DMS53 treated with DMSO at 0.1 percent for 48 hours (cell line): ENCODE results near the gene GIPR.
"Not testable (repeated sequence)": the region's sequence is repeated elsewhere in the genome, so short reads cannot be mapped to it uniquely, and the experiment has no call there.

Experiments used
- DNase-seq: peaks from one replicate; lab custom pipeline; 2025; ENCODE audit not compliant: unreplicated experiment; lab: John Stamatoyannopoulos, UW

The GIPR gene

GRCh38 chr19:45645631-45646344 lies 22.2 kb upstream of the GIPR start:
- DNase-seq: peak; percentile 74

GRCh38 chr19:45646345-45646698 lies 21.7 kb upstream of the GIPR start:
- DNase-seq: no peak

- no peak for DNase-seq
Observed at GRCh38 chr19:45650722-45651121, 17.3 kb upstream of the GIPR start.

- no peak for DNase-seq
Observed at GRCh38 chr19:45653634-45654033, 14.4 kb upstream of the GIPR start.

- no peak for DNase-seq
Observed at GRCh38 chr19:45655073-45655472, 12.9 kb upstream of the GIPR start.

GRCh38 chr19:45657520-45658167 lies 10.4 kb upstream of the GIPR start:
- DNase-seq: no peak

GRCh38 chr19:45659096-45659729 lies 8.8 kb upstream of the GIPR start:
- DNase-seq: no peak

GRCh38 chr19:45660636-45661035 lies 7.4 kb upstream of the GIPR start:
- no peak for DNase-seq

GRCh38 chr19:45663800-45664199 lies 4.2 kb upstream of the GIPR start:
- no peak for DNase-seq

GRCh38 chr19:45664575-45664974 lies 3.4 kb upstream of the GIPR start:
- no peak for DNase-seq

GRCh38 chr19:45668342-45668871 lies 386 bp downstream of the GIPR start:
- no peak for DNase-seq

- no peak for DNase-seq
Observed at GRCh38 chr19:45670670-45671453, 2.8 kb downstream of the GIPR start.

GRCh38 chr19:45674946-45675345 lies 6.9 kb downstream of the GIPR start:
- DNase-seq: peak; percentile 4

GRCh38 chr19:45676851-45677263 lies 8.8 kb downstream of the GIPR start:
- DNase-seq: peak; percentile 43

- DNase-seq: peak; percentile 87
Observed at GRCh38 chr19:45677351-45678230, 9.6 kb downstream of the GIPR start.

- peak; percentile 88 for DNase-seq
Observed at GRCh38 chr19:45681391-45682015, 13.5 kb downstream of the GIPR start.

- DNase-seq: no peak
Observed at GRCh38 chr19:45682117-45682516, 14.1 kb downstream of the GIPR start.

GRCh38 chr19:45682908-45683307 lies 14.9 kb downstream of the GIPR start:
- no peak for DNase-seq

GRCh38 chr19:45685045-45685444 lies 17.0 kb downstream of the GIPR start:
- not testable (repeated sequence) for DNase-seq

- DNase-seq: no peak
Observed at GRCh38 chr19:45687599-45687998, 19.6 kb downstream of the GIPR start.
